GM19035 (cell line): ENCODE data around the gene PBXIP1.

Source experiments
- ATAC-seq: cut with Tn5 transposase; IDR thresholded peaks from one replicate; pipeline ENCODE4 v1.9.1; 2021; ENCODE audit not compliant: unreplicated experiment

Gene PBXIP1

GRCh38 chr1:154973344-154974101, 17.6 kb upstream of the PBXIP1 start:
- ATAC-seq: no peak

DNA sequence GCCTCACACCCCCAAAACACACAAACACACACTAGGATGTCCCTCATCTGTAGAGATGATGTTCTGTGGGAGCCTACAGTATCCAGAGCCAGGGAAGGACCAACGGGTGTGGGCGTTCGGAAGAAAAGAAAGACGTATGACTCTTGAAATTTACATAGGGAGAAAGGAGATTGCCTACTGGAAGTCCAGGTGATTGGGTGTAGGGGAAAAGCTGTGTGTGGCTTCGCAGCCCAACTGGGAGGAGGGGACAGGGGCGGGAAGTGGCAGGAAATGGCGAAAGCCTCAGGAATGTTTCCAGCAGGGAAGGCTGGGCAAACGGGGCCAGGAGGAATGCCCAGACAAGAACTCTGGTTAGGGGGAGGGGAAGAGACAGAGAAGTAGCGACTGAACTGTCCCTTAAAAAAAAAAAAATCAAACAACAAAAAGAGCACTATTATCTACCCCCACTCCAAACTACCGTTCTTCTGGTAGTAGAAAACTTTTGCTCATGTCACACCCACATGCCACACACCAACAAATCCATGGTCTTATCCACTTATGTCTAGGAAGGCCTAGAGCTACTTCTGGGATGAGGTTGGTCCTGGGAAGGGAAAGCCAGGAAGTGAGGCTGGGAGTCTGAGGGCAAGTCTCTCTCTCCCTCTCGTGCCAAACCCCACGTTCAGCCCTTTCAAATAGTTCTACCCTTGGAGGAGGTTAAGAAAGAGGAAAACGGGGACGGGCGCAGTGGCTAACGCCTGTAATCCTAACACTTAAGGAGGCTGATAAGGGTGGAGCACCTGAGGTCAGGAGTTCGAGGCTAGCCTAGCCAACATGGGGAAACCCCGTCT, 16.8 kb upstream of the PBXIP1 start:
- ATAC-seq: no peak

DNA sequence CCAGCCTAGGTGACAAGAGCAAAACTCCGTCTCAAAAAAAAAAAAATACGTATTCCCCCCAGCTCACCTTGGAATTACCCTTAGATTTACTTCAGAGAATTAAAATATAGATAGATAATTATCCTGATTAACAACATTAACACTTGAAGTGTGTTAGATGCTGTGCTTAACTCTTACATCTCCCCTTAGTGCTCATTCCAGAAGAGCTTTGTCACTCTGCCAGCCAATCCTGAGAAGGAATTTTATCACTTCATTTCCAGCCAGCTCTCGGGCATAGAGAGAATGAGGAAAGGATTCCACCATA, 16.3 kb upstream of the PBXIP1 start:
- ATAC-seq: no peak

- no peak for ATAC-seq
Observed at GRCh38 chr1:154971341-154971998, 15.6 kb upstream of the PBXIP1 start.

DNA sequence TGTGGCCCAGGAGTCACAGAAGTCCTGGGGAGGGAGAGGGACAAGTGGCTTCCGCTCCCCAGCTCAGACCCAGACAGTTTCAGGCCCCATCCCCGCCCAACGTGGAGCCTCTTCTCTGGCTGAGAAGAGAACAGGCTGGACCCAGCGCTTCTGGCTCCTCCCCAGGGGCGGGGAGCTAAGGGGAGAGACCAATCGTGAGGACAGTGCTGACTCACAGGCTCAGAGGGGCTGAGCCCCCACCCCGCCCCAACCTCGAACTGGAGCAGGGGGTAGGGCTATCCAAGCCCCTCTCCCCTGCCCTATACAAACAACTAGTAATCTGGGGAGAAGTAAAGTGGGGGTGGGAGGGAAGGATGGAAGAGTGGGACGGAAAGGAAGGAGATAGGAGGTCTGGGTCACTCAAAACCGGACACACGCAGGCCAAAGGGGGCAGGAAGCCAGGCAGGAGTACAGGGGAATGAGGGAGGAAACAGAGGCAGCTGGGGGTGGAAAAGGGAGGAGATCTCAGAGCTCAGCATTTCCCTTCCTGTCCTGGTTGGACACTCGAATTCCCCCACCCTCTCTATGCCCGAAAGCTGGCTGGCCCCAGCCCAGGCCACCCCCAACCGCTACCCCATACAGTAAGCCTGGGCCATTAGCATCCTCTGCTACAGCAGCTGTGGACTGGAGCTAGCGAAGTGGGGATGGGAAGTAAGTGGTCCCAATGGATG, 14.9 kb upstream of the PBXIP1 start, which contains the start of gene SHC1:
Gene SHC1 (minus strand): TSS at position 117 of the 710 bp plus-strand sequence. CDS start 221 bp downstream, outside the sequence.
- ATAC-seq: no peak

- ATAC-seq: no peak
Observed at GRCh38 chr1:154969860-154970452, 14.1 kb upstream of the PBXIP1 start.

GRCh38 chr1:154969246-154969645, 13.3 kb upstream of the PBXIP1 start:
- ATAC-seq: no peak

GRCh38 chr1:154968731-154969130, 12.8 kb upstream of the PBXIP1 start:
- ATAC-seq: no peak

DNA sequence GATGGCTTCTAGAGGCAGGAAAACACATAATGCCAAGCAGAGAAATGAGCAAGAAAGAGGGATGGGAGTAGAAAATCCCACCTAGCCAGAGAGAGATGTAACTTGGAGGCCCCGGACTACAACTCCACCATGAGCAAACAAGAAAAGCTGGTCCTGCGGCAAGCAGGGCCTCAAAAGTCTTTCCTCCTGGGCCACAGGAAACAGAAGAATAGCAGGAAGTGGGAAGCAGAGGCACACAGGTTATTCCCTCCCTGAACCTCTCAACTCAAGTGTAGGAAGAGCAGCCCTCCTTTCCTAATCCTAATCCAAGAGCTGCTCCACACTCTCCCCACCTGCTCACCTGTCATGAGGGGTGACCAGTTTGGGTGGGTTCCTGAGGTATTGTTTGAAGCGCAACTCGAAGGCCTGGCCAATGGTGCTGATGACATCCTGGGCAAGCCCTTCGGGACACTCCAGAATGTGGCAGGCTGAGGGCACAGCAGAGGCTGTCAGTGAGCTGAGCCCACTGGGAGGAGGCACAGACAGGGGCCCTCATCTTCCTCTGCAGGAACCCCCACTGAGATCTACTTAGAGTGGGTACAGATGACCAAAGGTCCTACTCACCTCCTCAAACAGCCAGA, 11.5 kb upstream of the PBXIP1 start:
- ATAC-seq: no peak

DNA sequence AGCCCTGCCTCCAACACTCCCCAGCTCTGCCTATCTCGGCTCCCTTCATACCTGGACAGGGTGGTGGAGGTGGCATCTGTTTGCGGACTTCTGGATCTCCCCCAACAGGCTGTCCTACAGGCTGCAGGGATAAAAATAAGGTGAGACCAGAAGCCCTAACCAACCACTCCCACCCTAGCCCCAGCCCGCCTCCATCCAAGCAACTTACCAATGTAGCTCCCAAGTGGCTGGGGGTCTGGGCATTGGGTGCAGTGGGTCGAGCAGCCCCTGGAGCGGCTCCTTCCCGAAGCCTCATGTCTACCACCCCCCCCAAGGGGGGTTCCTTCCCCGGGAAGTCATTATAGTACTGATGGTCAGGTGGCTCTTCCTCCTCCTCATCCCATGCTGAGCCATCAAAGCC, 10.2 kb upstream of the PBXIP1 start:
- ATAC-seq: no peak

GRCh38 chr1:154964359-154964758, 8.5 kb upstream of the PBXIP1 start:
- no peak for ATAC-seq

- no peak for ATAC-seq
Observed at GRCh38 chr1:154963643-154964042, 7.7 kb upstream of the PBXIP1 start.

DNA sequence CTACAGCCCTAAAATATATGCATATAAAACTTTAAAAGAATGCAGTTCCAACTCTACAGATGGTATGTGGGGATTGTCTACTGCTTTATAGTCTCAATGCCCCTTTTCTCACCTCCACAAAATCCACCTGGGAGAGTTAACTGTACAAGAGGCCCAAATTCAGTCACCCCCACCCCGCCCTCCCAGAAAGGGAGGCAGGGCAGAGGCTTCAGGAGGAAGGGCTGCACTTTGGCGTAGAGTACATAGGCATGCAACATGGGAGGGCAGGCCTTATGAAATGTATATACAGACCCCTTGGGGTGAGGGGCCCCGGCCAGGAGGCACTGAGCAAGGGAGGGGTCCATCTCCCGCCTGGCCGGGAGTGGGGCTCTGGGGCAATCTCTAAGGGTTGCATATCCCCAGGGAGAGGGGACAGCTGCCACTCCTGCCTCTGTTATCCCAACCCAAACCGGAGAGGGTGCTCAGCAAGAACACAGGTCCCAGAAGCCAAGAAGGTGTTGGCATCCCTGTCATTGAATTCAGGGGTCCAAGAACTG, 7.0 kb upstream of the PBXIP1 start:
- no peak for ATAC-seq

- ATAC-seq: peak; percentile 18
Observed at GRCh38 chr1:154962156-154962749, 6.4 kb upstream of the PBXIP1 start.

- ATAC-seq: peak; percentile 79
Observed at GRCh38 chr1:154961207-154962155, 5.6 kb upstream of the PBXIP1 start, which contains the start of gene PYGO2. Gene PYGO2 (minus strand): TSS chr1:154961782. CDS start chr1:154961576, 206 bp downstream.

DNA sequence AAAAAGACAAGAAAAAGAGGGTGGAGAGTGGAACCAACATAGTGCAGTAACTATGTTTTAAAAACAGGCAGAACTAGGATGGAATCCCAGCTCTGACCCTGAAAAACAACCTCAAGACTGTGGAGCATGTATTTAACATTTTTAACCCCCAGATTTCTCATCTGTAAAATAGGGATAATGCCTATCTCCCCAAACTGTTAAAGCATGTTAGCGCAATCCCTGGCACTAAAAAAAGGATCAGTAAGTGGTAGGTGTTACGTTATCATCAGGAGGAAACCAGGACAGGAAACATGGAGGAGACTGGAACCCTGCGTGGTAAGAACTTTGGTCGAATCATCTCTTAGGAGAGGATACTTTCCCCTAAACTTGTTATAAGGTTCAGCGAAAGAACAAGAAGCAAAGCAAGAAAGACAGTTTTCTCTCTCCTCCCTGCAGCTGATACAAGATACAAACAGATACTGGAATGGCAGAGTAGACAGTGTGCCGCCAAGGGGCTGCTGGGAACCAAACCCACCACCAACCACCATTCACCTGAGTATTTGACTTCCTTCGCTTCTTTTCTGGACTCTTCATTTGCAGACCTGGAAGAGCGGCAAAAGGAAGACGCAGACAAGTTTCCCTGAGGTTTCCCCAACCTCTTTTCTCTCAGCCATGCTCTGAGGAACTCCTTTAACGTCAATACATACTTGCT, 4.7 kb upstream of the PBXIP1 start:
- ATAC-seq: no peak

- ATAC-seq: no peak
Observed at GRCh38 chr1:154959426-154959780, 3.5 kb upstream of the PBXIP1 start.
